Suppressor macrophage treated with lipopolysaccharide for 1 hour (primary cell): Measurements from ENCODE around the gene ARID1B.
"Not testable (repeated sequence)": the region's sequence is repeated elsewhere in the genome, so short reads cannot be mapped to it uniquely, and the experiment has no call there.

Experiments
- DNase-seq, 3 donors: peaks; one replicate each; pipeline ENCODE4 v3.0.0-alpha.2; 2020 to 2022

Gene ARID1B

GRCh38 chr6:157030755-157031154, 253.6 kb downstream of the ARID1B start:
- no peak for DNase-seq

- DNase-seq: no peak
Measured at GRCh38 chr6:157032923-157033322, 255.7 kb downstream of the ARID1B start.

DNA sequence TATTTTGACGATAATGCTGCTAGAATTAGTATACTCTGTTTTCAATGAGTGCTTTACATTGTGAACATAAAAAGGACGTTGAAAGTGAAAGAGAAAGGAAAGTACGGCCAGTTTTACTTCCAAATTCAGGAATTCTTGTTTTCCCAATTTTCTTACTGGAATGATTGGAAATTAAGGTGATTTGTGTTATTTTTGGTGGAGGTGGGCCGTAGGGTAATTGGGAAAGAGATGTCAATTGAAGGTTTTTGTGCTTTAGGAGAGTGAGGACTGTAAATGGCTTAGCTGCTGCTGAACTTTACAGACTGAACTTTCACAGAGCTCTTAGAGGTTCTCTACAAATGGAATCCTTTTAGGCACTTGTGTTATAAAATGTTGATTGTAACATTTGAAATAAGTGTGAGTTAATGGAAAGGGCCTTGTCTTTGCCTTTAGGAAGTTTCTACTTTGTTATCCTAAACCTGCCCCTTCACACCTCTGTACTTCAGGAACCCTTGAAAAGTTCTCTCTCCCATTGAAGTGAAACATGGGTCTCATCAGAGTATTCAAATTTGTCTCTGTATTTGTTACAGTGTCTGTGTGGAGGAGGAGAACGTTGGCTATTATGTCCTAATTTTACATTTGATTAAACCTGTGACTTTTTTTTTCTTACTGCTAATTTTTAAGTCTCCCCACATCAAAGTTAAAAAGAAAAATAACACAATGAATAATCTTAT, 256.4 kb downstream of the ARID1B start:
- peak in 1 of 3 donors; percentile 28 for DNase-seq

DNA sequence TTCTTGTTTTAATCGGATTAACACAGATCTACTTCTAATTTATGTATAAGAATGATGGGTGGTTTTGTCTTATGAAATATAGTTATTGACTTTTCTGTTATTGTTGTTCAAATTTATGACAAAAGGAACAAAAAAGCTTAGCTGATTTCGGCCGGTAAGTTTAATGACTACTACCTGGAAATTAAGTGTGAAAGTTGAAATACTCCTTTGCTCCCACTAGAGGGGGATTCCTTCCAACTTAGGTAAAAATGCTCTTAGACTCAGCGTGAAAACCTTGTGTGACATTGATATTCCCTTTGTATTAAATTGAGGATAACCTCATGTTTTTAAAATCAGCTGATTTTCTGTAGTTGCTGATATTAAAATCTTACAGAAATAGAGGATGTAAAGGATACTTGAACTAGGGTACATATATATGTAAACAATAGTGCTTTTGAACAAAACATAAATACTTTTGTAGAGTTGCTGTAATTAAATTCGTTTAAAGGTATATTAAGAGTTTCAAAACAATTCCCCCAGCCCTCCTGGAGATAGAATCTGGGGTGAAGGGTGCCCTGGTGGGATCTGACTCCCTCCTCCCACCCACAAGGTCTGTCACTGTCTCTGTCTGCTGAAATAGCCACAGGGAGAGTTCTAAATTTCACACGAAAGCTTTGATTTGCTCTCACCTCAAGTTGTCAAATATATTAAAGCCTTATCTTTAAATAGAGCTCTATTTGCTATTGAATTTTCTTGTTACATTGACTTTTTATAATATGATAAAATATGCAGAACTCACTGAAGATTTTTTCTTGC, 257.5 kb downstream of the ARID1B start:
- peak in 2 of 3 donors; percentile 41 to 57 for DNase-seq

DNA sequence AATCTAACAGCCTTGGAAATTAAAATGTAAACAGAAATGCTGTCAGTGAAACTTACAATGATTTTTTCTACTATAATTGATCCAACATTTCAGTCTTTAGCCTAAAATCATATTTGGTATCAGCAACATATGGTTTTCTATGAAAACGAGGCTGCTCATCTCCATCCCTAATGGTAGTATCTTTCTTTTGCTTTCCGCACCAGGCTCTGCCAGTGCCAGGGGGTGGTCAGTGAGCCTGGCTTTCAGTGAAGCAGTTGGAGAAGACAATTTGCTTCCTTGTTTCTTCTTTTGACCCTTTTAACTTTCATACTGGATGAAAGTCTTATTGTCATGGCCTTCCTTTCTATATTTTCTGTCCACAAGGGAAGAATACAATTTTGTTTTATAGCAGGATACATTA, 258.4 kb downstream of the ARID1B start:
- DNase-seq: no peak

GRCh38 chr6:157036245-157036711, 259.1 kb downstream of the ARID1B start:
- peak; percentile 48 to 56 (median 54) for DNase-seq

- no peak for DNase-seq
Measured at GRCh38 chr6:157037165-157037564, 260.0 kb downstream of the ARID1B start.

DNA sequence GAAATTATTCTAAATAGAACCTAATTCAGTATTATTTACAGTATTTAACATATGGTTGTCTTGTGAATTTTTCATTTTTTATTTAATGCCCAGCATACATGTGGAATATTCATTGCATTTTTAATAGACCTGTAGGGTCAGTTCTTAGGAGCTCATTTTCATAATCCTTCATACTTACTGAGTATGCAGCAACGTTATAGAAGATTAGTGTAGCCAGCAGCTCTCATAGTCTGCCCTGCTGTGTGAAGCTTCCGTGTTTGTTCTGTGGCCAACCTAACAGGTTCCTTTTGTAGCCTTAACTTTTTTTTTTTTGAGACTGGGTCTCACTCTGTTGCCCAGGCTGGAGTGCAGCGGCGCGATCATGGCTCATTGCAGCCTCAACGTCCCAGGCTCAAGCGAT, 261.4 kb downstream of the ARID1B start:
- no peak for DNase-seq

DNA sequence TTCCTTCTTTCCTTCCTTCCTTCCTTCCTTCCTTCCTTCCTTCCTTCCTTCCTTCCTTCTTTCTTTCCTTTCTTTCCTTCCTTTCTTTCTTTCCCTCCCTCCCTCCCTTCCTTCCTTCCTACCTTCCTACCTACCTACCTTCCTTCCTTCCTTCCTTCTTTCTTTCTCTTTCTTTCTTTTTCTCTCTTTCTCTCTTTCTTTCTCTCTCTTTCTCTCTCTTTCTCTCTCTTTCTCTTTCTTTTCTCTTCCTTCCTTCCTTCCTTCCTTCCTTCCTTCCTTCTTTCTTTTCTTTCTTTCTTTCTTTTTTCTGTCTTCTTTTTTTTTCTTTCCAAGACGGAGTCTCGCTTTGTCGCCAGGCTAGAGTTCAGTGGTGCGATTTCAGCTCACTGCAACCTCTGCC, 262.5 kb downstream of the ARID1B start:
- not testable (repeated sequence) for DNase-seq

DNA sequence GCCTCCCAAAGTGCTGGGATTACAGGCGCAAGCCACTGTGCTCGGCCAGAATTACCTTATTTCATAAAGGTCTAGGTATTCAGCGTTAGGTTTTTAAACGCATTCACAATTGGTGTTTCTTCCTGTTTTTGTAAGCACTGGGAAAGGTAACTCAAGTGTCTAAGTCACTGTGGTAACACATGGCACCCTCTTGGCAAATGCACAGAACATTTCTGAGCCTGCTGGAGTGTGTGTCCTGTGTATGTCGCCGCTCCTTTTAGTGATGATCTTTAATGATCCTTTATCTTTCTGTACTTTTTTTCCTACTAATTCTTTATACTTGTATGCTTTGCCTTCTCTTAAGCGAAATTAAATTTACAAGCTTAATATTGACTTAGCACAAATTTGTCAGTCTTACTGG, 263.0 kb downstream of the ARID1B start:
- DNase-seq: no peak

DNA sequence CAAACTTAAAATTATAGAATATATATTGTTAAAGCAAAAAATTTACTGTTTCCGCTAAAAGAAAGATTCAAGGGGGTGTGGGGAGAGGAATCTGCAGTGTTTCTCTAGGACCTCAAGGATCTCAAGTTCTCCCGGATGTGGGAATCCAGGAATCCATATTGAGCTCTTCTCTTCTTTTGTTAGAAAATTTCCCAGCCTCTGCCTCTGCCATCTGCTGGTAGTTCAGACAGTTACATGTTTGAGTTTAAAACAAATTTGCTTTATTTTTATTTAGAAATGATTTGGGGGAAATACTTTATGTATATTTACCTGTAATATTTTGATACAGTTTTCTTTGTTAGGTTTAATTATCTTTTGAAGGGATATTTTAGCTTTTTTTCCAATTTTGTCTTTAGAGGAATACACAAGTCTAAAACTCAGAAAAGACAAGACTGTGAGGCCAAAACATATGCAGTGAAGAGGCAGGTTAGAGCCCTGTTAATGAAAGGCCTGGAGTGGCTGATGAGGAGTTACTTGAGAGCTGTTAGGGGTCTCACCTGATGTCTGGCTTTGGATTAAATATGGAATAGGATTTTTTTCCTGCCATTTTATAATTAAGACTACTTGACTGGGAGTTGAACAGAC, 268.8 kb downstream of the ARID1B start:
- peak; percentile 36 to 49 (median 41) for DNase-seq

GRCh38 chr6:157046776-157047175, 269.6 kb downstream of the ARID1B start:
- no peak for DNase-seq

- DNase-seq: no peak
Measured at GRCh38 chr6:157047328-157047727, 270.1 kb downstream of the ARID1B start.

DNA sequence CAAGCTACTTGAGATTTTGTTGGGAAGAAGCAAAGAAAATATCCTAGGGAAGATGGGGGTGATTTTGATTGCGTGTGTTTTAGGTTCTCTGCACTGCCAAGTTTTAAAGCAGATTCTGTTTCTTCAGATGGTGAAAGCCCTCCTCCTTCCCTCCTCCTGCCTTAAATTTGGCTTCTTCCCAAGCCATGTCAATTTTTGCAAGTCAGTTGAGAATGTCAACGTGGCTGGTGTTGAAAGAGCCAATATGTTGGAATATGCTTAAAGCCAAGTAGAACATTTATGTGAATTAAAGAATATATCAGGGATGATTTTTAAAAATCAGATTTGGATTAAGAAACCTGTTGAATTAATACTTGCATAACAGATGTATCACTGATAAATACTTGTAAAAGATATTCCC, 270.8 kb downstream of the ARID1B start:
- no peak for DNase-seq

DNA sequence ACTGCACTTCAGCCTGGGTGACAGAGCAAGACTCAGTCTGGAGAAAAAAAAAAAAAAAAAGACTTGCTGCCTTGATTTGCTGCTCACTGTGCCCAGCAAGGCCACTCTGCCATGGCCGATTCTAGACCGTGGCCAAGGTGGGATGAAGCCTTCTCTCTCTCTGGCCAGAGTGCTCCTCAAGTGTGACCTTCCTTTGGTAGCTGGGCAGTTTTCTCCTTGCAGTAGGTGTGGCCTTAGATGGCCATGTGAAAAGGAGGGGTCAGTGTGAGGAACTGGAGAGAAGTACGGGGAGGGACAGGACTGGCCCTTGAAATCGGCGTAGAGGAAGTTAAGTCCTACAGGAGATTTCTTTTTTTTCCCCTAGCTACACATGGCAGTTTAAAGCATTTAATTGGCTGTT, 272.0 kb downstream of the ARID1B start:
- DNase-seq: peak; percentile 76 to 78 (median 78)

DNA sequence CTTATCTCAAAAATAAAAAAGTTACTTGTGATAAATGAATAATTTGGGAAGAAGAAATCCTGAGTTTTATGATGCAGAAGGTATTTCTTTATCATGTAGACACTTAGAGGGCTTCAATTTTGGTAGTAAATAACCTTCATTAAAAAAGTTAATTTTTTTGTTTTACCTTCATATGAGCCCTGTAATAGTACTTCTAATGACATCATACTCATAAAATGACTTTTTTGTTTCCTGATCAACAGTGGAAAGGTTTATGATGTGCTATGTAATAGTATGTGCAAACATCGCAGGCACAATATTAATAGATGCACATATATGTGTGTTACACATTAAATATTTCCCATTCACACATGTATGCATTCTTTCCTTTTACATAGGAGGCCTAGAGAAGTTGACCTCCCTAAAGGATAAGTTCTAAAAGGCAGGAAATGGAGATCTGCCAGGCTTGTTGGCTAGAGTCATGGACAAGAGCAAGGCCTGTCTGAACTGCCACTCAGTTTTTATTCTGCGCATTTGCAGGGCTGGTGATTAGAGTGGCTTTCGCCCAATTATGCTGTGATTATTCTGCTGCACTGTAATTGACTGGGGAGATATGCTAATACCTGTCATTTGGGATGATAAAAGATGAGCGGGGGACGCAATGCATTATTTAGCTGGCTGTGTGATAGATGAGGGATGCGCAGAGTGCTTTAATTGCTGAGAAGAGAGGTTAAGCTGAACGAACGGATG, 273.5 kb downstream of the ARID1B start:
- no peak for DNase-seq

DNA sequence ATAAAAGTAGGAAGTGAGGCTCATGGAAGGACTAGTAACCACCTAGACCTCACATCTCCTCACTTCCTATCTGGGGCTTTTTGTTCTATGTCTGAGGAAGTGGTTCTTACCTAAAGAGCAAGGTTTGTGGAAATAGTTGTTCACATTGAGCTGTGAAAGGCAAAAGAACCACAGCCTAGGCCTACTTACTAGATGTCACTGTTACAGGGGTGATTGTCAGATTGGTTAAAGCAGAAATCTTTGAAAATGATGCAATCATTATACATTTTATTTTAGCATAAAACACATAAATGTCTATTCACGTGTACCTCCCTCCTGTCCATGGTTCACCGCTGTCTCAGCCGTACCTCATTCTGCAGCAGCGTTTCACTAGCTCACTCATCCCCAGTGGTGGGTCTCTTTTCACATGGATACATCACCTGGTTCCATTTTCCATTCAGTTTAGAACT, 277.4 kb downstream of the ARID1B start:
- peak in 1 of 3 donors; percentile 11 for DNase-seq

DNA sequence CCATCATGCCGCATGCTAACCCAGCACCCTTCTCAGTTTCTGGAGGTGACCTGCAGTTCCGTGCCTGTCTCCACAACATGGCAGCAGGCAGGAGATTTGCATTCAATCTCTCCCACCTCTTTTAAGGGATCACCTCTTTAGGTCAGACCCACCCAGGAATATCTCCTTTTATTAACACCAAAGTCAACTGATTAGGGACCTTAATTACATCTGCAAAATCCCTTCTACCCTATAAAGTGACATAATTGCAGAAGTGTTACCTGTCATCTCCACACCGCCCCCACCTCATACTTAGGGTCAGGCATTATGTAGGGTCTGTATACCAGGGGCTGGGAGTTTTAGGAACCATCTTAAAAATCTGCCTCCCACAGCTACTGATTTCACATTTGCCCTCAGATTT, 278.7 kb downstream of the ARID1B start:
- no peak for DNase-seq

GRCh38 chr6:157056275-157056674, 279.1 kb downstream of the ARID1B start:
- DNase-seq: no peak

DNA sequence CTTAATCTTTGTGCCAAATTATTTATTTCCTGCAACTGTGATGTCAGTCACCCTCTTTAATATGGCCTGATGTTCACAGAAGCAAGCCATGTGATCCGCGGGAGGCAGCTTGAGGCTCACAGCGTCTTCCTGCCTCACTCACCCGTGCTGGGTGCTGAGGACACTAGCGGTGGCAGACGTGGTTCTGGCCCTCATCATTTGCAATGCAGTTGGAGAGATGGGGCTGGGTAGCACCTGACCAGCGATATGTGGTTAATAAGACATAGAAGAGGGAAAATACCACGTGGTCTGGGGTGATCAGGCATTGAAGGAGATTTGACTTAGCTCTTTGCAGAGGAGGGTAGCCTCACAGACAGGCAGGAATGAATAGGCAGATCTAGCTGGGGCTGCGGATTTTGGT, 281.4 kb downstream of the ARID1B start:
- no peak for DNase-seq

- DNase-seq: peak in 1 of 3 donors; percentile 15
Measured at GRCh38 chr6:157059781-157060180, 282.6 kb downstream of the ARID1B start.

- DNase-seq: no peak
Measured at GRCh38 chr6:157060440-157060952, 283.3 kb downstream of the ARID1B start.
